ENCODE measurements around the gene CACNA1C. TPM values are rescaled to one million over a fixed set of nuclear protein-coding genes. Genes with fewer than 3 reads are reported as not detected.
A peak's percentile ranks its signal among the peaks of the same experiment; 100 is the strongest.

The CACNA1C gene
- total and polyA plus RNA-seq, 8 donors, result 0.31 to 55.8 (median 7.2) TPM

DNA sequence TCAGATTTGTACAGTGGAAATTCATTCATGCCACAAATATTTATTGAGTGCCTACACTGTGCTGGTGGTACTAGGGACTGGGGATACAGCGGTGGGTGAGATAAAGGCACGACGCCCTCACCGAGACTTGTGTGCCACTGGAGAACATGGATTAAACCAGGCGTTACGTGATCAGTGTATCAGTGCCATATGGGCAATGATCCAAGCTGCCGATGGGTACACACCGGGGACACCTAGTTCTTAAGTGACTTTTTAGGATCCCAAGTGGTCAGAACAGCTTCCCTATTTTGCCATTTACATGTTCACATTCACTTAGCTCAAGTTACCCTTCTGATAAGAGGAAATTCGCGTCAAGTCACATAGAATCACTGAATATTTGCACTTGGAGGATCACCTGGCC is 236.7 kb downstream of the CACNA1C start:
- Histone ChIP-seq H3K36me3 (no peaks in the 10 kb centered on the region), H3K9me3 (no peaks in the 10 kb centered on the region), H3K4me3 (no peak overlapping the region), H3K4me1 (peaks cover 0 to 53% (median 33%) of the 10 kb centered on the region in 4 donors), H3K27ac (no peak overlapping the region), H3K27me3 (no peaks in the 10 kb centered on the region)
- DNase-seq, result no peak
- intact Hi-C loops (cut with DNase I; ENCODE audit: low total_unique reads), result no loop called here
- TF ChIP-seq, protein P1, sequence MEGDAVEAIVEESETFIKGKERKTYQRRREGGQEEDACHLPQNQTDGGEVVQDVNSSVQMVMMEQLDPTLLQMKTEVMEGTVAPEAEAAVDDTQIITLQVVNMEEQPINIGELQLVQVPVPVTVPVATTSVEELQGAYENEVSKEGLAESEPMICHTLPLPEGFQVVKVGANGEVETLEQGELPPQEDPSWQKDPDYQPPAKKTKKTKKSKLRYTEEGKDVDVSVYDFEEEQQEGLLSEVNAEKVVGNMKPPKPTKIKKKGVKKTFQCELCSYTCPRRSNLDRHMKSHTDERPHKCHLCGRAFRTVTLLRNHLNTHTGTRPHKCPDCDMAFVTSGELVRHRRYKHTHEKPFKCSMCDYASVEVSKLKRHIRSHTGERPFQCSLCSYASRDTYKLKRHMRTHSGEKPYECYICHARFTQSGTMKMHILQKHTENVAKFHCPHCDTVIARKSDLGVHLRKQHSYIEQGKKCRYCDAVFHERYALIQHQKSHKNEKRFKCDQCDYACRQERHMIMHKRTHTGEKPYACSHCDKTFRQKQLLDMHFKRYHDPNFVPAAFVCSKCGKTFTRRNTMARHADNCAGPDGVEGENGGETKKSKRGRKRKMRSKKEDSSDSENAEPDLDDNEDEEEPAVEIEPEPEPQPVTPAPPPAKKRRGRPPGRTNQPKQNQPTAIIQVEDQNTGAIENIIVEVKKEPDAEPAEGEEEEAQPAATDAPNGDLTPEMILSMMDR (IDR thresholded peaks at IDR 0.05), result no peak
- TF ChIP-seq EP300 (IDR thresholded peaks at IDR 0.05) (no peak), POLR2AphosphoS5 (IDR thresholded peaks at IDR 0.05) (no peak), POLR2A (IDR thresholded peaks at IDR 0.05) (no peak)
- WGBS, 5 donors, result 80 to 89% (median 85%) methylated on average over 10 of the region's 10 CpGs

DNA sequence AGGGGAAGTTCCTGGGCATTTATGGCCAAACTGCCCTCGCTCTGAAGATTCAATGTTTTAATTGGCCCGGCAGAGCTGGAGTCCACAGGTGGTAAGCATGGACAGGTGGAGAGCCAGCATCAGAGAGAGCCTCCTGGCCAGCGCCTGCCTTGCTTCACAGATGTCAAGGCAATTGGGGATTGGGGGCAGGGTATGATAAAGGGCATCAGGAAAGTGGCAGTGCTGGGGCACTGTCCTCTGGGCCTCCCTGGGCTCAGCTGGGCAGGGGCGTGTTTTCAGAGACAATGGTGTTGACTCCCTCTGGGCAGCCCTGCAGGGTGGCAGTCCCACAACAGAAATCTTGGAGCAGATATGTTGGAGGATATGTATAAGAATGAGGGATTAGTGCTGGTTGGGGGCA is 237.3 kb downstream of the CACNA1C start:
- intact Hi-C loops (cut with DNase I; ENCODE audit: low total_unique reads), result no loop called here
- H3K36me3 ChIP-seq, result no peaks in the 10 kb centered on the region
- no peak overlapping the region for H3K4me3 ChIP-seq
- 58 to 89% (median 80%) methylated on average over 4 of the region's 4 CpGs for WGBS, 5 donors
- TF ChIP-seq, protein P1 (IDR thresholded peaks at IDR 0.05), result no peak
- TF ChIP-seq EP300 (IDR thresholded peaks at IDR 0.05) (no peak), POLR2A (IDR thresholded peaks at IDR 0.05) (no peak), POLR2AphosphoS5 (IDR thresholded peaks at IDR 0.05) (no peak)
- peaks cover 0 to 53% (median 29%) of the 10 kb centered on the region in 4 donors for H3K4me1 ChIP-seq
- H3K27ac ChIP-seq, result peak overlapping the region in 1 of 5 donors; percentile 8
- DNase-seq, result no peak
- no peaks in the 10 kb centered on the region for H3K27me3 ChIP-seq
- no peaks in the 10 kb centered on the region for H3K9me3 ChIP-seq

DNA sequence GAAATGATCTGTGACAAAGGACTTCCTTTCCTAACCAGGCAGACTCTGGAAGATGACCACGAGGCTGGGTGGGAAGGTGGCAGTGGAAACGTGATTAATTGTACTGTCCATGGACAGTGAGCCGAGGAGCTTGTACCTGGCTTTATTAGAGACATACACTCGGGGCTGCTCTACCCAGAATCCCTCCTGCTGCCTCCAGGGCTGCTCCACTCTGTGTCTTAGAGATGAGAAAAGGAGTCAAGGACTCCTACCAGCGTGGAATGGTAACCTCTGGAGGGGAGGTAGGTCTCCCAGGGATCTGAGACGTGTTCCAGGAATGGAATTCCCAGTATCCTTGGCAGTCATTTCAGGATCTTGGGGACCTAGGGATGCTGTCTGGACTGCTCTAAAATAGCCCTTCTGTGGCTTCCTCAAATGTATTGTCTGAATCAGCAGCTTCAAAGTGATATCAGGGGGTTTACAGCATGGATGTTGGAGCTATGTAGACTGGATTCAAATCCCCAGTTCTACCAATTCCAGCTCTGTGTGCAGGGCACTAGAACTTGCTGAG is 237.8 kb downstream of the CACNA1C start:
- DNase-seq, result no peak
- 61 to 79% (median 76%) methylated on average over 6 of the region's 6 CpGs for WGBS, 5 donors
- Histone ChIP-seq H3K4me3 (no peak overlapping the region), H3K9me3 (no peaks in the 10 kb centered on the region), H3K36me3 (no peaks in the 10 kb centered on the region), H3K27ac (peak overlapping the region in 1 of 5 donors; percentile 8), H3K27me3 (no peaks in the 10 kb centered on the region), H3K4me1 (peaks cover 0 to 53% (median 27%) of the 10 kb centered on the region in 4 donors)
- intact Hi-C loops (cut with DNase I; ENCODE audit: low total_unique reads), result no loop called here
- TF ChIP-seq EP300 (IDR thresholded peaks at IDR 0.05), result no peak
- no peak for TF ChIP-seq POLR2AphosphoS5 (IDR thresholded peaks at IDR 0.05)
- TF ChIP-seq POLR2A (IDR thresholded peaks at IDR 0.05), result no peak
- TF ChIP-seq, protein P1 (IDR thresholded peaks at IDR 0.05), result no peak

DNA sequence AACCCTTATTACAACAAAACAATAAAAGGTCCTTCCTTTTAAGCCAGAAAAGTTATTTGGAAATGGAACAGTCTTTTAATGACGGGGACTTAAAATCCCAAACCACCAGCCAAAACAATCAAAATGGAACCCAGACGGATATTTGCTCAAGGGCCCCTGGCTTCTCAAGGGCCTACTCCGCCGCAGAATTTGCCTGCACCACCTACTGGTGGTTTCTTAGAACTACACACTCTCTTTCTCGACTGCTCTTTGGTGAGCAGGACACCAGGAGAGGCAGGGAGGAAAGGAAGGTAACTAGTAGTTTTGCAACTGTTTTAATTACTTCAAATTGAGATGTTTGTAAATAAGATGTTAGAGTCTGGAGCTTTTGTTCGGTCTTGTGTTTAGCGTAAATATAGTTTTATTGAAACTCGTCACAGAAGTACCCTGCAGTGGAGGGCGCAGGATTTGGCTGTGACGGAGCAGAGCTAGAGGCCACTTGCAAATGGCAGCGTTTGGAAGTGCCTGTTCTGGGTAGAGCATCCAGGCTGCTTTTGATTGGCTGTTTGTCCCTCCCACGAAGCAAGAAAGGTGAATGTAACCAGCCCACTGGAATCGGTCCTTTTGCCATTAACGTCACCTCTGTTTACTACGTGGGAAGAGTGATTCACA is 238.5 kb downstream of the CACNA1C start:
- peak in 1 of 2 donors; percentile 64 for DNase-seq
- H3K9me3 ChIP-seq, result no peaks in the 10 kb centered on the region
- intact Hi-C loops (cut with DNase I; ENCODE audit: low total_unique reads), result no loop called here
- peak overlapping the region in 1 of 5 donors; percentile 46 for H3K27ac ChIP-seq
- no peaks in the 10 kb centered on the region for H3K36me3 ChIP-seq
- TF ChIP-seq EP300 (IDR thresholded peaks at IDR 0.05), result no peak
- no peak for TF ChIP-seq POLR2AphosphoS5 (IDR thresholded peaks at IDR 0.05)
- TF ChIP-seq, protein P1 (IDR thresholded peaks at IDR 0.05), result peak in 5 of 7 experiments; percentile 48 to 68 (median 55)
- no peak for TF ChIP-seq POLR2A (IDR thresholded peaks at IDR 0.05)
- WGBS, 5 donors, result 64 to 71% (median 66%) methylated on average over 15 of the region's 15 CpGs
- no peaks in the 10 kb centered on the region for H3K27me3 ChIP-seq
- H3K4me3 ChIP-seq, result no peak overlapping the region
- peaks cover 0 to 53% (median 23%) of the 10 kb centered on the region in 4 donors for H3K4me1 ChIP-seq
